GM18867 (cell line): ENCODE data around the gene KLF7.

Experiments
- ATAC-seq: cut with Tn5 transposase; IDR thresholded peaks from one replicate; pipeline ENCODE4 v1.9.1; 2021; ENCODE audit warnings: mild to moderate bottlenecking, moderate library complexity; ENCODE audit not compliant: unreplicated experiment

Gene KLF7

GRCh38 chr2:207150284-207150683 lies 15.5 kb downstream of the KLF7 start:
- ATAC-seq, result no peak

- peak; percentile 77 for ATAC-seq
Observed at GRCh38 chr2:207149249-207150213, 16.2 kb downstream of the KLF7 start.

GRCh38 chr2:207148020-207148419 lies 17.7 kb downstream of the KLF7 start:
- no peak for ATAC-seq

- no peak for ATAC-seq
Observed at GRCh38 chr2:207144173-207144785, 21.5 kb downstream of the KLF7 start.

- ATAC-seq, result no peak
Observed at GRCh38 chr2:207143215-207144172, 22.3 kb downstream of the KLF7 start.

GRCh38 chr2:207142461-207142860 lies 23.3 kb downstream of the KLF7 start:
- ATAC-seq, result no peak

- ATAC-seq, result no peak
Observed at GRCh38 chr2:207141386-207141785, 24.4 kb downstream of the KLF7 start.

- ATAC-seq, result no peak
Observed at GRCh38 chr2:207140265-207140664, 25.5 kb downstream of the KLF7 start.

GRCh38 chr2:207139552-207139951 lies 26.2 kb downstream of the KLF7 start:
- no peak for ATAC-seq

GRCh38 chr2:207138627-207139297 lies 27.0 kb downstream of the KLF7 start:
- ATAC-seq, result no peak

- no peak for ATAC-seq
Observed at GRCh38 chr2:207137596-207138337, 28.0 kb downstream of the KLF7 start.

GRCh38 chr2:207136874-207137273 lies 28.9 kb downstream of the KLF7 start:
- no peak for ATAC-seq

- no peak for ATAC-seq
Observed at GRCh38 chr2:207135801-207136457, 29.8 kb downstream of the KLF7 start.

GRCh38 chr2:207135340-207135739 lies 30.4 kb downstream of the KLF7 start:
- ATAC-seq, result no peak

GRCh38 chr2:207133820-207134519 lies 31.8 kb downstream of the KLF7 start:
- ATAC-seq, result no peak

GRCh38 chr2:207133458-207133819 lies 32.3 kb downstream of the KLF7 start:
- ATAC-seq, result no peak

GRCh38 chr2:207132019-207132418 lies 33.7 kb downstream of the KLF7 start:
- no peak for ATAC-seq

- no peak for ATAC-seq
Observed at GRCh38 chr2:207131594-207131993, 34.2 kb downstream of the KLF7 start.
